Endothelial cell of umbilical vein (primary cell): Measurements from ENCODE around the gene ACAD10. TPM values are rescaled to one million over a fixed set of nuclear protein-coding genes. Genes with fewer than 3 reads are reported as not detected.

ENCODE experiments used
- BruUV-seq: library from RNA; stranded (reverse); fragments of 400-500 nt; replicated peaks from 2 replicates; lab custom pipeline; 2021; lab: Mats Ljungman, UMichigan
- CTCF ChIA-PET: fragments of 300-600, 350-600 bp; sonication (Branson Sonifier 250); formaldehyde crosslinking; loops from one replicate; lab custom pipeline; 2021; ENCODE audit warnings: antibody characterized with exemption, inconsistent platforms; lab: Charles Lee
- POLR2A ChIA-PET: fragments of 300-600, 350-600 bp; sonication (Branson Sonifier 250); formaldehyde crosslinking; loops from one replicate; lab custom pipeline; 2021; ENCODE audit warnings: antibody characterized with exemption, inconsistent platforms; lab: Charles Lee
- DNase-seq: peaks from one replicate; pipeline ENCODE4 v3.0.0-alpha.2; 2011; ENCODE audit warnings: low read depth, low spot score
- FAIRE-seq: peaks from 2 replicates; lab custom pipeline; 2011; peaks lifted over from hg19 to GRCh38; lab: Jason Lieb, UNC
- H2AFZ ChIP-seq: 2 replicates; pipeline ENCODE4 v1.6.0; 2012; ENCODE audit warnings: low read depth, low read length, control low read depth, inconsistent platforms
- H3K27ac ChIP-seq: 2 replicates; pipeline ENCODE4 v1.5.1; 2011; ENCODE audit warnings: low read depth, mild to moderate bottlenecking, control low read depth, low read length, moderate library complexity; ENCODE audit not compliant: insufficient read depth
- H3K27me3 ChIP-seq, 2 experiments: 2 replicates each; pipeline versions ENCODE4 v1.6.0 to v1.6.1; 2011; ENCODE audit warnings: low read length in 2 of 2, mixed read lengths in 1 of 2; ENCODE audit not compliant: control insufficient read depth in 2 of 2, insufficient read depth in 2 of 2
- H3K36me3 ChIP-seq, 2 experiments: 2 replicates in 1 of 2; 3 replicates in 1 of 2; pipeline ENCODE4 v1.5.1; 2011; ENCODE audit warnings: low read length in 2 of 2, mild to moderate bottlenecking in 1 of 2, moderate library complexity in 1 of 2; ENCODE audit not compliant: control insufficient read depth in 2 of 2, insufficient read depth in 2 of 2; ENCODE audit errors: extremely low read depth in 1 of 2
- H3K4me1 ChIP-seq: 3 replicates; pipeline ENCODE4 v1.5.1; 2011; ENCODE audit warnings: mild to moderate bottlenecking, low read length; ENCODE audit not compliant: control insufficient read depth, insufficient read depth; ENCODE audit errors: extremely low read depth
- H3K4me2 ChIP-seq: 2 replicates; pipeline ENCODE4 v1.6.1; 2011; ENCODE audit warnings: low read length, control low read depth, mixed read lengths; ENCODE audit not compliant: insufficient read depth
- H3K4me3 ChIP-seq, 3 experiments: fragments of 200-600 bp in 1 of 3; sonication (generic), shearing (Covaris generic) in 1 of 3; replicated peaks in 1 of 3; 2 replicates each; pipeline ENCODE4 v1.5.1; 2011 to 2016; ENCODE audit warnings: control low read depth in 3 of 3, low read length in 3 of 3, mild to moderate bottlenecking in 2 of 3, inconsistent platforms in 1 of 3, low read depth in 1 of 3, moderate library complexity in 1 of 3; ENCODE audit not compliant: insufficient read depth in 1 of 3
- H3K79me2 ChIP-seq: 2 replicates; pipeline ENCODE4 v1.6.0; 2012; ENCODE audit warnings: low read length, inconsistent platforms; ENCODE audit not compliant: control insufficient read depth, insufficient read depth
- H3K9ac ChIP-seq: replicated peaks from 2 replicates; pipeline ENCODE3; 2011; ENCODE audit warnings: low read length, control low read depth; ENCODE audit not compliant: insufficient read depth; ENCODE audit errors: extremely low read depth
- H3K9me1 ChIP-seq: replicated peaks from 3 replicates; pipeline ENCODE4 v1.6.0; 2011; ENCODE audit warnings: mild to moderate bottlenecking, low read length; ENCODE audit not compliant: control insufficient read depth, insufficient read depth; ENCODE audit errors: extremely low read depth
- H3K9me3 ChIP-seq: replicated peaks from 2 replicates; pipeline ENCODE4 v1.5.1; 2012; ENCODE audit warnings: low read length, inconsistent platforms; ENCODE audit not compliant: control insufficient read depth, insufficient read depth
- H4K20me1 ChIP-seq: replicated peaks from 2 replicates; pipeline ENCODE3; 2011; ENCODE audit warnings: mild to moderate bottlenecking, low read length; ENCODE audit not compliant: control insufficient read depth, insufficient read depth; ENCODE audit errors: extremely low read depth
- POLR2A ChIP-seq: IDR thresholded peaks from 2 replicates; pipeline ENCODE4 v1.6.1; 2012; ENCODE audit warnings: low read depth, mild to moderate bottlenecking, control low read depth, low read length
- dilution Hi-C: fragments of 300-500 bp; cut with MboI; formaldehyde crosslinking; loops from one replicate; pipeline ENCODE4 v1.15.0; 2019; ENCODE audit warnings: low sequenced_read_pairs; ENCODE audit not compliant: extremely low pct_ligation_motif_present
- intact Hi-C: fragments of 100-400 bp; cut with micrococcal nuclease; formaldehyde crosslinking; loops from one replicate; pipeline ENCODE4 v1.10.0; 2022
- polyA plus RNA-seq, 4 experiments: library from polyadenylated mRNA; depleted of rRNA in 3 of 4; stranded (reverse) in 3 of 4; unstranded in 1 of 4; fragments of >200 nt; gene quantifications; 2 replicates each; pipeline versions ENCODE4 v1.2.1 to v1.2.3, GENCODE V29; 2011 to 2012; ENCODE audit warnings: missing spikeins in 1 of 4
- total RNA-seq: library from RNA; stranded (reverse); gene quantifications from 2 replicates; pipeline ENCODE4 v1.2.3, GENCODE V29; 2021
- TF ChIP-seq, protein P1 (sequence below), 2 donors: IDR thresholded peaks; 1 replicate in 1 of 2; 2 replicates in 1 of 2; pipeline ENCODE4 v1.5.1; 2011; ENCODE audit warnings: low read length in 2 of 2, mild to moderate bottlenecking in 2 of 2, moderate library complexity in 2 of 2, control low read depth in 1 of 2, inconsistent platforms in 1 of 2, low read depth in 1 of 2; ENCODE audit not compliant: insufficient read depth in 1 of 2; ENCODE audit errors: extremely low read depth in 1 of 2

The ACAD10 gene
- total and polyA plus RNA-seq, 2 donors (not counting 3 experiments of a cell fraction or from before 2014, with no cell fraction given), result 15.2 to 16.3 TPM

DNA sequence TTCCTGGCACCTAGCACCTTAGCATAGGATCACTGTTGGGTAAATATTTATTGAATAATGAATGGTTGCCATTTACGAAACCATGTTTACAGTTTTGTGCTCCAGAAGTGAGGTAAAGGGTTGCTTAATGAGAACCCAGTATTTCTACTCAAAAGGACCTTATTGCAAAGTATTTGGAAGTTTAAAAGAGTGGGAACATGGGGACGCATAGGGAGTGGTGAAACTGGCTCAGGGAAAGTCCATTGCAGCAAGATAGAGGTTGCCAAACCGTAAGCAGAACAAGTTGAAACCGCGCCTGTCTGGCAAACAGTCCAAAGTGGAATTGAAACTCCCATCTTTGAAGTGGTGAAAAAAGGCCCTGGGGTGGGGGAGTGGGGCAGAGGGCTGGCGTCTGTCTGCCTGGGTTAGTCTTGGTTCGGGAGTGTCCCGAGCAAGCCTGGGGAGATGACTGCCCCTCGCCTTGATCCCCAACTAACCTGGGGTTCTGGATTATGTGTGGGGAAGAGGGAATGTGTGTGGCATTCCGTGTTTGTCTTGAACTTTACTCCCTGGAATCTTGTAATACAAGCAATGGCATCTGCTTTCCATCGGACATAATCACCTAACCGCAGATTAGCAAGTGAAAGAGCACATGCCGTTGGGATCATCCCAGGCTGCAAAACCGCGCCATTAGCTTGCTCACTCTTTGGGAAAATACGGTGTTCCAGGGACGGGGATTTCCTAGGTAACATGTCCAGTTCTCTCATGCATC lies 88.1 kb downstream of the ACAD10 start:
- H3K36me3 ChIP-seq, result peaks cover 0 to 4% of the 10 kb centered on the region in 2 experiments
- no peaks in the 10 kb centered on the region for H3K9me1 ChIP-seq
- no peak overlapping the region for H2AFZ ChIP-seq
- TF ChIP-seq, protein P1, sequence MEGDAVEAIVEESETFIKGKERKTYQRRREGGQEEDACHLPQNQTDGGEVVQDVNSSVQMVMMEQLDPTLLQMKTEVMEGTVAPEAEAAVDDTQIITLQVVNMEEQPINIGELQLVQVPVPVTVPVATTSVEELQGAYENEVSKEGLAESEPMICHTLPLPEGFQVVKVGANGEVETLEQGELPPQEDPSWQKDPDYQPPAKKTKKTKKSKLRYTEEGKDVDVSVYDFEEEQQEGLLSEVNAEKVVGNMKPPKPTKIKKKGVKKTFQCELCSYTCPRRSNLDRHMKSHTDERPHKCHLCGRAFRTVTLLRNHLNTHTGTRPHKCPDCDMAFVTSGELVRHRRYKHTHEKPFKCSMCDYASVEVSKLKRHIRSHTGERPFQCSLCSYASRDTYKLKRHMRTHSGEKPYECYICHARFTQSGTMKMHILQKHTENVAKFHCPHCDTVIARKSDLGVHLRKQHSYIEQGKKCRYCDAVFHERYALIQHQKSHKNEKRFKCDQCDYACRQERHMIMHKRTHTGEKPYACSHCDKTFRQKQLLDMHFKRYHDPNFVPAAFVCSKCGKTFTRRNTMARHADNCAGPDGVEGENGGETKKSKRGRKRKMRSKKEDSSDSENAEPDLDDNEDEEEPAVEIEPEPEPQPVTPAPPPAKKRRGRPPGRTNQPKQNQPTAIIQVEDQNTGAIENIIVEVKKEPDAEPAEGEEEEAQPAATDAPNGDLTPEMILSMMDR (IDR thresholded peaks at IDR 0.05; ENCODE audit: extremely low read depth in 1 of 2, insufficient read depth in 1 of 2, low read depth in 1 of 2, low read length in 2 of 2), result no peak
- no peak for TF ChIP-seq POLR2A
- no peak overlapping the region for H3K4me2 ChIP-seq
- ChIA-PET POLR2A (no interaction called here), CTCF (interaction anchor here (2.0 to 3.8 kb wide), 2 partner anchors 11 to 39 kb away, joined by 7 to 23 read pairs; no protein-coding TSS in a partner anchor)
- dilution Hi-C loops (no loop called here), intact Hi-C loops (loop anchor here (2.0 kb wide), 1 partner anchor 21 kb away; no protein-coding TSS in a partner anchor)
- no peak overlapping the region for H3K4me3 ChIP-seq
- no peaks in the 10 kb centered on the region for H3K27me3 ChIP-seq
- H3K27ac ChIP-seq, result no peak overlapping the region
- BruUV-seq, result no TSS peak
- peaks cover 16% of the 10 kb centered on the region for H3K4me1 ChIP-seq
- H3K9ac ChIP-seq, result no peak overlapping the region
- H4K20me1 ChIP-seq, result no peaks in the 10 kb centered on the region
- DNase-seq (no peak), FAIRE-seq (no peak)
- no peaks in the 10 kb centered on the region for H3K9me3 ChIP-seq
- H3K79me2 ChIP-seq, result no peaks in the 10 kb centered on the region
